ENCODE results near the gene TMTC1.

- TF ChIP-seq SP1 (IDR thresholded peaks at IDR 0.05; ENCODE audit: low read depth, low read length) (no peak), CREB1 (IDR thresholded peaks at IDR 0.05) (no peak), CEBPB (IDR thresholded peaks at IDR 0.05; ENCODE audit: low read depth, low read length) (no peak)
These were observed 166.9 kb downstream of the TMTC1 start for GRCh38 chr12:29616664-29617406.
